ENCODE measurements around the gene ZNF136. TPM values are rescaled to one million over a fixed set of nuclear protein-coding genes. Genes with fewer than 3 reads are reported as not detected.

Gene ZNF136
- total and polyA plus RNA-seq, 2 of the 13 experiments (the other 11 are each of a cell fraction or from before 2014, with no cell fraction given) = 2.5 to 10.2 TPM

DNA sequence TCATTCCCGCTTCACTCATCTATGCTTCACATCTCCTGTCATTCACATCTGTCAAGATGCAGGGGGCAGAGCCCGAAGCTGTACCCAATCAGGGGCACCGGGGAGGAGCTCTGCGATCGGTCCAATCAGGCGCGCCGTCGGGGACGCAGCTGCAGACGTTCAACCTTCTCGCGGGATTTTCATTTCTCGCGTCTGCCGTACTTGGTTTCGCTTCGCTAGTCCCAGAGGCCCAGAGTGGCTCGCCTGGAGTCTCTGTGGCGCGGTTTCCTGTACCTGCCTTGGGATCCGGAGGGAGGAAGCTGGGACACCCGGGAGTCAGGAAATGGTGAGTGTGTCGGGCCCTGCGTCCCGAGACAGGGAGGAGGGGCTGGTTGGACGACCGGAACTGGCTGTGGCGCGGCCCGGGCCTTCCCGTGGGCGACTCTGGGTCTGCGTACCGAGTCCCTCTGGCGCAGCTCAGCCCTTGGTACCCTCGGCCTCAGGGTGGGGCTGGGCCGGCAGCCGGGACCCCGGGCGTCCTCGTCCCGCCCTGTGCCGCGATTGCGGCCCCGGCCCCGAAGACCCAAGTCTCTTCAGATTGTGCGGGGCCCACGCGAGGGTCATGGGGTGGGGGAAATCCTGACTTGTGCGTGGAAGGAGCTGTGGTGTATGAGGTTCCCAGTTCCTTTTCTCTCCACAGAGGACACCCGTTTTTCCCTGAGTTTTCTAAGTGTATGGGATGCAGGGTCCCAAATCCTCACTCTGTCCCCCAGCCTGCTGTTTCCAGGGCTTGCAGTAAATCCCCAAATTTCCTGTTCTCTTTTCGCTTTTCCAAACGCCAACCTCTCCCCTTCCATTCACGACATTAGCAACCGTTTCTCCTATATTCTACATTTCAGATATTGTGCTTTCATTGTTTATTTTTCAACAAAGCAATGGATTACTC lies at the start of gene ZNF136 (continued):
- TF ChIP-seq RAD51 (IDR thresholded peaks at IDR 0.05; ENCODE audit: borderline replicate concordance) = no peak
- peak in 1 of 2 experiments; percentile 68; a peak in 2 of 4 replicates for TF ChIP-seq KLF16 (CRISPR knock-in tag; IDR thresholded peaks at IDR 0.05)
- TF ChIP-seq, protein P1, sequence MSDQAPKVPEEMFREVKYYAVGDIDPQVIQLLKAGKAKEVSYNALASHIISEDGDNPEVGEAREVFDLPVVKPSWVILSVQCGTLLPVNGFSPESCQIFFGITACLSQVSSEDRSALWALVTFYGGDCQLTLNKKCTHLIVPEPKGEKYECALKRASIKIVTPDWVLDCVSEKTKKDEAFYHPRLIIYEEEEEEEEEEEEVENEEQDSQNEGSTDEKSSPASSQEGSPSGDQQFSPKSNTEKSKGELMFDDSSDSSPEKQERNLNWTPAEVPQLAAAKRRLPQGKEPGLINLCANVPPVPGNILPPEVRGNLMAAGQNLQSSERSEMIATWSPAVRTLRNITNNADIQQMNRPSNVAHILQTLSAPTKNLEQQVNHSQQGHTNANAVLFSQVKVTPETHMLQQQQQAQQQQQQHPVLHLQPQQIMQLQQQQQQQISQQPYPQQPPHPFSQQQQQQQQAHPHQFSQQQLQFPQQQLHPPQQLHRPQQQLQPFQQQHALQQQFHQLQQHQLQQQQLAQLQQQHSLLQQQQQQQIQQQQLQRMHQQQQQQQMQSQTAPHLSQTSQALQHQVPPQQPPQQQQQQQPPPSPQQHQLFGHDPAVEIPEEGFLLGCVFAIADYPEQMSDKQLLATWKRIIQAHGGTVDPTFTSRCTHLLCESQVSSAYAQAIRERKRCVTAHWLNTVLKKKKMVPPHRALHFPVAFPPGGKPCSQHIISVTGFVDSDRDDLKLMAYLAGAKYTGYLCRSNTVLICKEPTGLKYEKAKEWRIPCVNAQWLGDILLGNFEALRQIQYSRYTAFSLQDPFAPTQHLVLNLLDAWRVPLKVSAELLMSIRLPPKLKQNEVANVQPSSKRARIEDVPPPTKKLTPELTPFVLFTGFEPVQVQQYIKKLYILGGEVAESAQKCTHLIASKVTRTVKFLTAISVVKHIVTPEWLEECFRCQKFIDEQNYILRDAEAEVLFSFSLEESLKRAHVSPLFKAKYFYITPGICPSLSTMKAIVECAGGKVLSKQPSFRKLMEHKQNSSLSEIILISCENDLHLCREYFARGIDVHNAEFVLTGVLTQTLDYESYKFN (CRISPR knock-in tag; conservative IDR thresholded peaks at IDR 0.05) = peak; percentile 31; the same call in 1 of the 2 replicates
- no peak for TF ChIP-seq ZMYM3 (CRISPR knock-in tag; IDR thresholded peaks at IDR 0.05)
- no peak for TF ChIP-seq SMYD3 (CRISPR knock-in tag; IDR thresholded peaks at IDR 0.05)
- no peak for TF ChIP-seq PCBP2 (optimal IDR thresholded peaks at IDR 0.05; ENCODE audit: low read depth, low read length, poor library complexity, severe bottlenecking)
- TF ChIP-seq ZNF432 (CRISPR knock-in tag; IDR thresholded peaks at IDR 0.05; ENCODE audit: borderline replicate concordance) = no peak
- no peak for TF ChIP-seq MLLT10 (CRISPR knock-in tag; IDR thresholded peaks at IDR 0.05)
- TF ChIP-seq ZNF225 (CRISPR knock-in tag; IDR thresholded peaks at IDR 0.05) = 0 out of 2 replicates have a peak, but pooled peaks have one; percentile 40
- TF ChIP-seq DR1 (CRISPR knock-in tag; IDR thresholded peaks at IDR 0.05) = peak; percentile 67
- TF ChIP-seq, protein P2, sequence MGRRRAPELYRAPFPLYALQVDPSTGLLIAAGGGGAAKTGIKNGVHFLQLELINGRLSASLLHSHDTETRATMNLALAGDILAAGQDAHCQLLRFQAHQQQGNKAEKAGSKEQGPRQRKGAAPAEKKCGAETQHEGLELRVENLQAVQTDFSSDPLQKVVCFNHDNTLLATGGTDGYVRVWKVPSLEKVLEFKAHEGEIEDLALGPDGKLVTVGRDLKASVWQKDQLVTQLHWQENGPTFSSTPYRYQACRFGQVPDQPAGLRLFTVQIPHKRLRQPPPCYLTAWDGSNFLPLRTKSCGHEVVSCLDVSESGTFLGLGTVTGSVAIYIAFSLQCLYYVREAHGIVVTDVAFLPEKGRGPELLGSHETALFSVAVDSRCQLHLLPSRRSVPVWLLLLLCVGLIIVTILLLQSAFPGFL (CRISPR knock-in tag; IDR thresholded peaks at IDR 0.05) = no peak
- no peak for TF ChIP-seq NKX3-1 (CRISPR knock-in tag; IDR thresholded peaks at IDR 0.05)
- no peak for TF ChIP-seq SIX1 (CRISPR knock-in tag; IDR thresholded peaks at IDR 0.05; ENCODE audit: borderline replicate concordance)
- peak; percentile 72; the same call in 1 of the 2 replicates for TF ChIP-seq ELF1 (CRISPR knock-in tag; IDR thresholded peaks at IDR 0.05)
- no peak for TF ChIP-seq ARNT (IDR thresholded peaks at IDR 0.05)
- no peak for TF ChIP-seq ZBTB3 (CRISPR knock-in tag; IDR thresholded peaks at IDR 0.05; ENCODE audit: borderline replicate concordance, low read depth)
- no peak for TF ChIP-seq NCOR1 (IDR thresholded peaks at IDR 0.05; ENCODE audit: borderline replicate concordance, low read length)
- TF ChIP-seq ZBTB20 (CRISPR knock-in tag; IDR thresholded peaks at IDR 0.05; ENCODE audit: borderline replicate concordance, low read depth) = no peak
- TF ChIP-seq, protein P3, sequence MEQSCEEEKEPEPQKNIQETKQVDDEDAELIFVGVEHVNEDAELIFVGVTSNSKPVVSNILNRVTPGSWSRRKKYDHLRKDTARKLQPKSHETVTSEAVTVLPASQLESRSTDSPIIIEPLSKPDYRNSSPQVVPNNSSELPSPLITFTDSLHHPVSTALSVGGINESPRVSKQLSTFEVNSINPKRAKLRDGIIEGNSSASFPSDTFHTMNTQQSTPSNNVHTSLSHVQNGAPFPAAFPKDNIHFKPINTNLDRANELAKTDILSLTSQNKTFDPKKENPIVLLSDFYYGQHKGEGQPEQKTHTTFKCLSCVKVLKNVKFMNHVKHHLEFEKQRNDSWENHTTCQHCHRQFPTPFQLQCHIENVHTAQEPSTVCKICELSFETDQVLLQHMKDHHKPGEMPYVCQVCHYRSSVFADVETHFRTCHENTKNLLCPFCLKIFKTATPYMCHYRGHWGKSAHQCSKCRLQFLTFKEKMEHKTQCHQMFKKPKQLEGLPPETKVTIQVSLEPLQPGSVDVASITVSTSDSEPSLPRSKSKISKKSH (CRISPR knock-in tag; IDR thresholded peaks at IDR 0.05; ENCODE audit: borderline replicate concordance) = no peak
- TF ChIP-seq, protein P4, sequence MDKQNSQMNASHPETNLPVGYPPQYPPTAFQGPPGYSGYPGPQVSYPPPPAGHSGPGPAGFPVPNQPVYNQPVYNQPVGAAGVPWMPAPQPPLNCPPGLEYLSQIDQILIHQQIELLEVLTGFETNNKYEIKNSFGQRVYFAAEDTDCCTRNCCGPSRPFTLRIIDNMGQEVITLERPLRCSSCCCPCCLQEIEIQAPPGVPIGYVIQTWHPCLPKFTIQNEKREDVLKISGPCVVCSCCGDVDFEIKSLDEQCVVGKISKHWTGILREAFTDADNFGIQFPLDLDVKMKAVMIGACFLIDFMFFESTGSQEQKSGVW (CRISPR knock-in tag; IDR thresholded peaks at IDR 0.05; ENCODE audit: borderline replicate concordance) = no peak
- TF ChIP-seq AHR (CRISPR knock-in tag; IDR thresholded peaks at IDR 0.05) = peak; percentile 66; the same call in 1 of the 2 replicates
- TF ChIP-seq SATB2 (CRISPR knock-in tag; IDR thresholded peaks at IDR 0.05) = 0 out of 2 replicates have a peak, but pooled peaks have one; percentile 18
- TF ChIP-seq SAP130 (CRISPR knock-in tag; IDR thresholded peaks at IDR 0.05; ENCODE audit: low read depth) = peak; percentile 98

Measured in HepG2 (cell line).